SK-N-MC (cell line): ENCODE measurements around the gene SLC34A3.
"Not testable (repeated sequence)": the region's sequence is repeated elsewhere in the genome, so short reads cannot be mapped to it uniquely, and the experiment has no call there.

Experiments used
- DNase-seq: peaks from one replicate; pipeline ENCODE4 v3.0.0-alpha.2; 2011; ENCODE audit warnings: low read depth, low spot score
- H3K27ac ChIP-seq: fragments of 200-600 bp; sonication (generic); 2 replicates; pipeline ENCODE4 v1.5.1; 2016; ENCODE audit warnings: mixed run types
- H3K36me3 ChIP-seq: fragments of 200-600 bp; sonication (generic); 2 replicates; pipeline ENCODE4 v1.6.1; 2017; ENCODE audit warnings: antibody characterized with exemption, low read length, mixed read lengths; ENCODE audit not compliant: insufficient read depth
- H3K4me3 ChIP-seq: fragments of 200-600 bp; sonication (generic); 2 replicates; pipeline ENCODE4 v1.5.1; 2016
- H3K9ac ChIP-seq: fragments of 200-600 bp; sonication (generic); 2 replicates; pipeline ENCODE4 v1.8.0; 2017; ENCODE audit warnings: mixed run types, mixed read lengths; ENCODE audit not compliant: insufficient read length
- H3K9me3 ChIP-seq: fragments of 200-600 bp; sonication (generic); 2 replicates; pipeline ENCODE4 v1.6.1; 2017; ENCODE audit warnings: low read depth, mild to moderate bottlenecking, antibody characterized with exemption, low read length, moderate library complexity, mixed read lengths
- EZH2 ChIP-seq: fragments of 200-600 bp; sonication (generic); IDR thresholded peaks from one replicate; pipeline ENCODE4 v1.6.1; 2017; ENCODE audit warnings: antibody characterized with exemption
- FOXP2 ChIP-seq: optimal IDR thresholded peaks from 2 replicates; pipeline ENCODE3; 2011; ENCODE audit warnings: mild to moderate bottlenecking, moderate library complexity; ENCODE audit not compliant: insufficient read depth; ENCODE audit errors: extremely low read length, control extremely low read depth
- POLR2AphosphoS5 ChIP-seq: IDR thresholded peaks from 2 replicates; pipeline ENCODE4 v1.6.1; 2012; ENCODE audit warnings: mild to moderate bottlenecking, low read depth, low read length, borderline replicate concordance

SLC34A3 gene

DNA sequence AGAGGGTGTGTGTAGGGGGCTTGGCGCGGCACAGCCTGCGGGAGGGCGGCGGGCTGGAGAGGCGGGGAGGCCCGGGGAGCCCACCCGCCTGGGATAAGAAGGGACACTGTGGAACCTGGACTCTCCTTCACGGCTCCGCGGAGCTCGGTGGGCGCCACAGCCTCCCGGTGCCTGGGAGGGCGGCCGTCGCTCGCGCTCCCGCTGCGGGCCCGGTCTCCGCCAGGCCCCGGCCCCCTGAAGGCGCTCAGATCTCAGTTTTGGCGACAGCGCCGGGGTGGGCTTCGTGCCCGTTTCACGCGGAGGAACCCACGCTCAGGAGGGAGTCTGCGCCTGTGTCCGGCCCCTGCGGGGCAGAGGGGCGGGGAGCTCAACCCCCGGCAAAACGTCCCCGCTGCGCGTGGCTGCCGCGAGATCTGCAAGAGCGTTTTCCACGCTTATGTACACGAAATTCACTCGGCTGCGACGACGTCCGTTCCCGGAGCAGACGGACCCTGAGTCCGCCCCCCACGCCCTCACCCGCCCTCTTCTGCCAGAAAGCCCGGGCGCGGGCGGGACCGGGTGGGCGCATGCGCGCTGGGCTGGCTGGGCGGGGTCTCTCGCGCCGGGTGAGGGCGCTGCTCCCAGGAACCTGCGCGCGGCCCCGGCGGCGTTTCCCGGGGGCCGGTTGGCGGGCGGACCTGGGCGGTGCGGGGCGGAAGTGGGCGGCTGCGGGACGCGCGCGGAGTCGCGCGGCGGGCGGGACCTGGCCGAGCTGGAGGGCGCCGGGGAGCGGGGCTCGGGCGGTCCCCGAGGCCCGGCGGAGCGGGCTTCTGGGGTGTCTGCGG lies 24.1 kb downstream of the SLC34A3 start, which contains the start of gene NELFB:
Gene NELFB, plus strand, starts transcription at position 704 of the 824 bp plus-strand sequence.
- H3K9me3 ChIP-seq = no peaks in the 10 kb centered on the region
- H3K4me3 ChIP-seq = peak within 1 kb of the TSS; percentile 88
- H3K36me3 ChIP-seq = peaks cover 25% of the 10 kb centered on the region
- H3K27ac ChIP-seq = peak within 1 kb of the TSS; percentile 56; the same call in 1 of the 2 replicates
- TF ChIP-seq EZH2 (no peak), POLR2AphosphoS5 (peak; percentile 94)
- no peak for DNase-seq
- H3K9ac ChIP-seq = peak within 1 kb of the TSS; percentile 91

DNA sequence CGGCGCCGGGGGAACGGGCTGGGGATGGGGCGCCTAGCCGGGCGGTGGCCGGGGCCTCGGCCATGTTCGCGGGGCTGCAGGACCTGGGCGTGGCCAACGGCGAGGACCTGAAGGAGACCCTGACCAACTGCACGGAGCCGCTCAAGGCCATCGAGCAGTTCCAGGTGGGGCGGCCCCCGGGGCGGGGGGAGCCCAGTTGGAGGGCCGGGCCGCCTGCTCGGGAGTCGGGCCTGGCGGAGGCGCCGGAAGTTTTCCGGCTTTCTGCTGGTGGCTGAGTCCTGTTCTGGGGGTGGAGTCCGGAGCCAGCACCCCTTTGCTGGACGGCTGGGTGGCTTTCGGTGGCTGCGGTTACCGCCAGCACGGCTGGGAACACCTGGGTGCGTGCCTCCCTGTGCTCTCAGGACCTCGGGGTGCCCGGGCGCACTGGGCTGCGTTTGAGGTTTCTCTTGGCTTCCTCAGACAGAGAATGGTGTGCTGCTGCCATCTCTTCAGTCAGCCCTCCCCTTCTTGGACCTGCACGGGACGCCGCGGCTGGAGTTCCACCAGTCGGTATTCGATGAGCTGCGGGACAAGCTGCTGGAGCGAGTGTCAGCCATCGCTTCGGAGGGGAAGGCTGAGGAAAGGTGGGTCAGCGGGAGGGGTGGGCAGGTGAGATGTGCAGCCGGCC lies 24.9 kb downstream of the SLC34A3 start:
- Histone ChIP-seq H3K9ac (peak overlapping the region; percentile 91), H3K36me3 (peaks cover 25% of the 10 kb centered on the region), H3K9me3 (no peaks in the 10 kb centered on the region), H3K4me3 (peak overlapping the region; percentile 88), H3K27ac (peak overlapping the region; percentile 50; the same call in 1 of the 2 replicates)
- TF ChIP-seq POLR2AphosphoS5 = no peak
- TF ChIP-seq FOXP2 = no peak
- no peak for TF ChIP-seq EZH2
- no peak for DNase-seq

DNA sequence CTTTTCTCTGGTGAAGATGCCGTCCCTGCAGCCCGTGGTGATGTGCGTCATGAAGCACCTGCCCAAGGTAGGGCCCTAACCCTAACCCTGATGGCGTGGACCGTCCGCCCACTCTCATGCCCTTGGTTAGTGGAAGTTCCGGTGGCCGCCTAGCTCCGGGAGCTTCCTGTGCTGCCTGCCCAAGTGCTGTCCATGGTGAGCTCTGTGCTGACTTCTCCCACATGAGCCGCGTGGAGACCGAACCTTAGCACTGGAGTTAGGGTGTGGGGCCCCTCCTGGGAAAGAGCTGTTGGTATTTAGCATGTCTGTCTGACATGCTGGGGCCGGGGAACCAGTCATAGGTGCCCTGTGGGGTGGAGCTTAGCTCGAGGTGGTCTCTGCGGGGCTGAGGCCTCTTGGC lies 25.7 kb downstream of the SLC34A3 start:
- Histone ChIP-seq H3K9ac (peak overlapping the region; percentile 91), H3K36me3 (peaks cover 25% of the 10 kb centered on the region), H3K9me3 (no peaks in the 10 kb centered on the region), H3K4me3 (peak overlapping the region; percentile 88), H3K27ac (no peak overlapping the region)
- TF ChIP-seq POLR2AphosphoS5 (no peak), EZH2 (no peak), FOXP2 (no peak)
- DNase-seq = no peak

DNA sequence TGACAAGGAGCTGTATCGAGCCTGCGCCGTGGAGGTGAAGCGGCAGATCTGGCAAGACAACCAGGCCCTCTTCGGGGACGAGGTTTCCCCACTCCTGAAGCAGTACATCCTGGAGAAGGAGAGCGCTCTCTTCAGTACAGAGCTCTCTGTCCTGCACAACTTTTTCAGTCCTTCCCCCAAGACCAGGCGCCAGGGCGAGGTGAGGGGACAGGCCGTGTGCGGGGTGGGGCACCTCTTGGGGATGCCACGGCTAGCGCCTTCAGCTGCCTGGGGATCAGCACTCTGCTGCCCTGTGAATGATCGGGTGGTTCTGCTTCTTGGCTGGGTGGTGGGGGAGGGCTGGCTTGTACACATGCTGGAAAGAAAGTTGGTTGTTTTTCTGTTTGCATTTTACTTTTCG lies 26.2 kb downstream of the SLC34A3 start:
- DNase-seq = no peak
- H3K27ac ChIP-seq = no peak overlapping the region
- peaks cover 25% of the 10 kb centered on the region for H3K36me3 ChIP-seq
- H3K4me3 ChIP-seq = no peak overlapping the region
- no peak overlapping the region for H3K9ac ChIP-seq
- TF ChIP-seq EZH2 (no peak), POLR2AphosphoS5 (no peak), FOXP2 (no peak)
- no peaks in the 10 kb centered on the region for H3K9me3 ChIP-seq

DNA sequence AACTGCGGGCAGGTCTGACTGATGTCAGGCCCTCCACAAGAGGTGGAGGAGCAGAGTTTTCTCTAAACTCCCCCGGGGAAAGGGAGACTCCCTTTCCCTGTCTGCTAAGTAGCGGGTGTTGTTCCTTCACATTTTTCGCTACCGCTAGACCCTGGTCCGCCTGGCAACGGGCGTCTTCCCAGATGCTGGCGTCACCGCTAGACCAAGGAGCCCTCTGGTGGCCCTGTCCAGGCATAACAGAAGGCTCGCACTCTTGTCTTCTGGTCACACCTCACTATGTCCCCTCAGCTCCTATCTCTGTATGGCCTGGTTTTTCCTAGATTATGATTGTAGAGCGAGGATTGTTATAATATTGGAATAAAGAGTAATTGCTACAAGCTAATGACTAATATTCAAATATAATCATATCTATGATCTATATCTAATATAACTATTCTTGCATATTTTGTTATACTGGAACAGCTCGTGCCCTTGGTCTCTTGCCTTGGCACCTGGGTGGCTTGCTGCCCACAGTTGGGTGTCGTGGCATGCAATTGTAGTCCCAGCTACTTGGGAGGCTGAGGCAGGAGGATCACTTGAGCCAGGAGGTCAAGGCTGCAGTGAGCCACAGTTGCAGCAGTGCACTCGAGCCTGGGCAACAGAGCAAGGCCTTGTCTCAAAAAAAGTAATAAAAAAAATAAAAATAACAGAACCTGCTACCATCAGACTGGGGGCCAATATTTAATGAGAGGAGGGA lies 31.6 kb downstream of the SLC34A3 start:
- DNase-seq, H3K4me3 ChIP-seq, H3K27ac ChIP-seq, H3K9ac ChIP-seq, H3K9me3 ChIP-seq: not testable (repeated sequence)
- H3K36me3 ChIP-seq = peaks cover 27% of the 10 kb centered on the region

DNA sequence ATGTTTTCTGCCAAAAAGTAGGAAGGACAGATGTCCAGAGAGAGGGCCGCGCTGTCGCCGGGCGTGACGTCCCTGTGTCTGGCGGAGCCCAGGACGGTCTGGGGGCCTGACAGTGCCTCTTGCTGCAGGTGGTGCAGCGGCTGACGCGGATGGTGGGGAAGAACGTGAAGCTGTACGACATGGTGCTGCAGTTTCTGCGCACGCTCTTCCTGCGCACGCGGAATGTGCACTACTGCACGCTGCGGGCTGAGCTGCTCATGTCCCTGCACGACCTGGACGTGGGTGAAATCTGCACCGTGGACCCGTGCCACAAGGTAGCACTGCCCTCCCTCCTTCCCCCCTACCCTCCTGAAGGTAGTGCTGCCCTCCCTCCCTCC lies 32.2 kb downstream of the SLC34A3 start:
- Histone ChIP-seq H3K4me3 (no peak overlapping the region), H3K9ac (no peak overlapping the region), H3K9me3 (no peaks in the 10 kb centered on the region), H3K27ac (no peak overlapping the region), H3K36me3 (peaks cover 31% of the 10 kb centered on the region)
- no peak for TF ChIP-seq POLR2AphosphoS5
- no peak for TF ChIP-seq FOXP2
- no peak for TF ChIP-seq EZH2
- no peak for DNase-seq

DNA sequence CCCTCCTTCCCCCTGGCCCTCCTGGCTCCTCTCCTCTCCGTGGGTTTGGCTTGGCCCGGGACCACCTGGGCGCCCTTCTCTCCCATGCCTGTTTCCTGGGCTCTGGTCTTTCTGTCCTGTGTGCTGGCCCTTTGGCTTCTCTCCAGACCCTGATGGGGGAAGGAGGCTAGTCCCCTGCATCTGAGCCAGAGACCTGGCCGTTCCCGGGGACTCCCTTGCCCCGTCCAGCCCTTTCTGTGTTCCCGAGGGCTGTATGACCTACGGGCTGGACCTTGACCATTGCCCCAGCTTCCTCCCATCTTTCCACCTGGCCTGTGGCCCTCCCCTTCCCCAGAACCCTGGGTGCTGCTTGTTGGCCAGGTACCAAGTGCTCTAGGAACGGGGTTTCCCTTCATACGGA lies 32.8 kb downstream of the SLC34A3 start:
- no peak for DNase-seq
- peaks cover 26% of the 10 kb centered on the region for H3K36me3 ChIP-seq
- no peak for TF ChIP-seq POLR2AphosphoS5
- no peak for TF ChIP-seq FOXP2
- TF ChIP-seq EZH2 = no peak
- no peak overlapping the region for H3K4me3 ChIP-seq
- H3K9me3 ChIP-seq = no peaks in the 10 kb centered on the region
- H3K9ac ChIP-seq = no peak overlapping the region
- no peak overlapping the region for H3K27ac ChIP-seq

DNA sequence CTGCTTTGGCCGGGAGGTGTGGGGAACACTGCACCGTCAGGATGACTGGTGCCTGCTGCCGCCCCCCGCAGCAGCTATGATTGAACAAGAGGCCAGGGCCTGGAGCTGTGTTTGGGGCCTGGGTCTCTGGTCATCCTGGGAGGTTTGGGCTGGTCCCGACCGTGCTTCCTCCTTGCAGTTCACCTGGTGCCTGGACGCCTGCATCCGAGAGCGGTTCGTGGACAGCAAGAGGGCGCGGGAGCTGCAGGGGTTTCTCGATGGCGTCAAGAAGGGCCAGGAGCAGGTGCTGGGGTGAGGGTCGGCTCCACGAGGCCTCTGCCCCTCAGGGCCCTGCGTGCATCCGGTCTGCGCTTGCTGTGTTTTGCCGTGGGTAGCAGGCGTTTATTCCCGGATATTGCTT lies 33.4 kb downstream of the SLC34A3 start:
- Histone ChIP-seq H3K9me3 (no peaks in the 10 kb centered on the region), H3K36me3 (peaks cover 26% of the 10 kb centered on the region; the same call in 1 of the 2 replicates), H3K4me3 (no peak overlapping the region), H3K27ac (no peak overlapping the region), H3K9ac (no peak overlapping the region)
- no peak for DNase-seq
- TF ChIP-seq EZH2 = no peak
- TF ChIP-seq POLR2AphosphoS5 = no peak
- no peak for TF ChIP-seq FOXP2
